GM23248 (cell line): ENCODE measurements around the gene CRYGD.

Source experiments
- EZH2 ChIP-seq: fragments of 200-600 bp; sonication (generic); IDR thresholded peaks from 2 replicates; pipeline ENCODE4 v1.6.1; 2018; ENCODE audit warnings: antibody characterized with exemption, mild to moderate bottlenecking; ENCODE audit not compliant: insufficient read depth, poor library complexity, severe bottlenecking
- EZH2phosphoT487 ChIP-seq: fragments of 200-600 bp; sonication (generic); IDR thresholded peaks from 2 replicates; pipeline ENCODE4 v1.6.1; 2018; ENCODE audit warnings: antibody characterized with exemption, moderate library complexity, mild to moderate bottlenecking, low read depth; ENCODE audit not compliant: insufficient read depth

- TF ChIP-seq EZH2phosphoT487: no peak
- no peak for TF ChIP-seq EZH2
Measured at GRCh38 chr2:208118918-208119317, 5.4 kb downstream of the CRYGD start.
